ENCODE data around the gene TMEM74B. TPM values are rescaled to one million over a fixed set of nuclear protein-coding genes. Genes with fewer than 3 reads are reported as not detected.

The TMEM74B gene
- total RNA-seq, 2 experiments from 2014 or later: 0.17 TPM; not detected in 1

- H3K4me1 Mint-ChIP-seq (ENCODE audit: low read depth): peaks cover 39% of the 10 kb centered on the region
- H3K27ac Mint-ChIP-seq: no peak overlapping the region
- CTCF ChIA-PET: interaction anchor here (0.6 to 1.9 kb wide), 26 partner anchors 8 to 396 kb away, joined by 3 to 9 read pairs (median 3); partner anchors contain the start of genes C20orf202 and RAD21L1
- DNase-seq: peak; percentile 88
- H3K36me3 Mint-ChIP-seq (ENCODE audit: low read depth): no peaks in the 10 kb centered on the region
- no peaks in the 10 kb centered on the region for H3K27me3 Mint-ChIP-seq (ENCODE audit: low read depth)
- no peaks in the 10 kb centered on the region for H3K9me3 Mint-ChIP-seq
- intact Hi-C loops (cut with micrococcal nuclease): loop anchor here (1.0 to 5.0 kb wide), 5 partner anchors 28 to 397 kb away; partner anchors contain the start of genes PSMF1 and TMEM74B
- H3K4me3 Mint-ChIP-seq: no peak overlapping the region
Observed at GRCh38 chr20:1212607-1213396, 28.0 kb upstream of the TMEM74B start.

- Mint-ChIP-seq H3K4me1 (ENCODE audit: low read depth) (peaks cover 31% of the 10 kb centered on the region), H3K27me3 (ENCODE audit: low read depth) (no peaks in the 10 kb centered on the region), H3K36me3 (ENCODE audit: low read depth) (no peaks in the 10 kb centered on the region), H3K9me3 (no peaks in the 10 kb centered on the region), H3K4me3 (no peak overlapping the region), H3K27ac (no peak overlapping the region)
- CTCF ChIA-PET: interaction anchor here (0.6 to 1.9 kb wide), 5 partner anchors 13 to 239 kb away, joined by 3 to 9 read pairs (median 3); no protein-coding TSS in a partner anchor
- no peak for DNase-seq
- intact Hi-C loops (cut with micrococcal nuclease): loop anchor here (2.0 to 5.0 kb wide), 2 partner anchors 27 to 375 kb away; partner anchors contain the start of gene TMEM74B
Observed at GRCh38 chr20:1212023-1212422, 27.2 kb upstream of the TMEM74B start.

DNA sequence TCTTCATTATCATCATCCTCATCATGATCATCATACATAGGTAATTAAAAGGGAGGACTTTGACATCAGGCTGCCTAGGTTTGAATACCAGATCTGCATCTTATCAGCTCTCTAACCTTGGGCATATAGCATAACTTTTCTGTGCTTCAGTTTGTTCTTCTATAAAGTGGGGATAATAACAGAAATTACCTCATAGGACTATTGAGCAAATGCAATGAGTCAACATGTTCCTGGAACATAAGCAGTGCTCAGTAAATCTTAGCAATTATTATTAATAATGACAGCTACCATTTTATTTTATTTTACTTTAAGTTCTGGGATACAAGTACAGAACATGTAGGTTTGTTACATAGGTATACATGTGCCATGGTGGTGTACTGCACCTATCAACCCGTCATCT is 25.7 kb upstream of the TMEM74B start:
- intact Hi-C loops (cut with micrococcal nuclease): loop anchor here (5.0 kb wide), 1 partner anchor 373 kb away; no protein-coding TSS in a partner anchor
- no peak overlapping the region for H3K27ac Mint-ChIP-seq
- H3K9me3 Mint-ChIP-seq: no peaks in the 10 kb centered on the region
- DNase-seq: no peak
- no peaks in the 10 kb centered on the region for H3K27me3 Mint-ChIP-seq (ENCODE audit: low read depth)
- CTCF ChIA-PET: interaction anchor here (1.1 to 1.5 kb wide), 3 partner anchors 10 to 395 kb away, joined by 3 to 4 read pairs (median 3); no protein-coding TSS in a partner anchor
- no peaks in the 10 kb centered on the region for H3K36me3 Mint-ChIP-seq (ENCODE audit: low read depth)
- H3K4me1 Mint-ChIP-seq (ENCODE audit: low read depth): peaks cover 17% of the 10 kb centered on the region
- no peak overlapping the region for H3K4me3 Mint-ChIP-seq

DNA sequence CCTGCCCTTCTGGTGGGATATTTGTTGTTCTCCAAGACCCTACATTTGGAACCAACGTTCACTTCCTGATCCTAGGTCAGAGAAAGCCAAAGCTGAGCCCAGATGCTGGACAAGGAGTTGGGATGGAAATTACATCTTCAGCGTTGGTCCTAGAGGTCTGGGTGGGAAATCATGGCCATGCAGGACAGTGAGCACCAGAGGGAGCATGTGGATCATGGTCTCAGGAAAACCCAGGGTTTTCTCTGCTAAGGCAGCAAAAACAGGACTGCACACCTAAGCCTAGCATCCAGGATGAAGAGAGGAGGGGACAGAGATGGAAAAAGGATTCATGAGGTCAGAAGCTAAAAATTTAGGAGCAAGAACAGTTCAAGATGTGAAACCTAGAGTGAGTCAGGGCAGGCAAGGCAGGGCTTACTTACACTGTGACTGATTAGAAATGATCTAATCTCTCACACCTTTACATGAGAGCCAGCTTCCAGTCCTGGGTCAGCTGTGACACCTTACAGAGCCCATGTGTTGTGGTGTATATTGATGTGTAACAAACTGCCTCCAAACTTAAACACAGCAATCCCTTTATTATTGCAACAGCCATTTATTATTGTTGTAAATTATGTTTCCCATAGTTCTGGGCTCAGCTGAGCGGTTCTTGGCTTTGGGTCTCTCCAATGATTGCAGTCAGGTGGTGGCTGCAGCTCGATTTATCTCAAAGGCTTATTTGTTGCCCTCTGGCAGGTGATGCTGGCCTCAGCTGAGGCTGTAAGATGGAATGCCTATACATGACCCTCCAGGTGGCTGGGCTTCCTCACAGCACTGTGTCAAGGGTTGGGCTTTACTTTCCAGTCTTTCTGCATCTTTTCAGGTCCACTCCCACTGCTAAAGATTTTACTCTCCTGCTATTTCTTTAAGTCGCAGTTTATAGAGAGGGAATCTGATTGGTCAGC is 24.9 kb upstream of the TMEM74B start:
- intact Hi-C loops (cut with micrococcal nuclease): loop anchor here (5.0 kb wide), 1 partner anchor 372 kb away; no protein-coding TSS in a partner anchor
- no peaks in the 10 kb centered on the region for H3K36me3 Mint-ChIP-seq (ENCODE audit: low read depth)
- H3K27ac Mint-ChIP-seq: no peak overlapping the region
- peaks cover 9% of the 10 kb centered on the region for H3K4me1 Mint-ChIP-seq (ENCODE audit: low read depth)
- H3K4me3 Mint-ChIP-seq: no peak overlapping the region
- CTCF ChIA-PET: interaction anchor here (0.7 to 2.1 kb wide), 5 partner anchors 9 to 394 kb away, joined by 3 to 6 read pairs (median 3); no protein-coding TSS in a partner anchor
- no peaks in the 10 kb centered on the region for H3K27me3 Mint-ChIP-seq (ENCODE audit: low read depth)
- H3K9me3 Mint-ChIP-seq: no peaks in the 10 kb centered on the region
- DNase-seq: no peak

DNA sequence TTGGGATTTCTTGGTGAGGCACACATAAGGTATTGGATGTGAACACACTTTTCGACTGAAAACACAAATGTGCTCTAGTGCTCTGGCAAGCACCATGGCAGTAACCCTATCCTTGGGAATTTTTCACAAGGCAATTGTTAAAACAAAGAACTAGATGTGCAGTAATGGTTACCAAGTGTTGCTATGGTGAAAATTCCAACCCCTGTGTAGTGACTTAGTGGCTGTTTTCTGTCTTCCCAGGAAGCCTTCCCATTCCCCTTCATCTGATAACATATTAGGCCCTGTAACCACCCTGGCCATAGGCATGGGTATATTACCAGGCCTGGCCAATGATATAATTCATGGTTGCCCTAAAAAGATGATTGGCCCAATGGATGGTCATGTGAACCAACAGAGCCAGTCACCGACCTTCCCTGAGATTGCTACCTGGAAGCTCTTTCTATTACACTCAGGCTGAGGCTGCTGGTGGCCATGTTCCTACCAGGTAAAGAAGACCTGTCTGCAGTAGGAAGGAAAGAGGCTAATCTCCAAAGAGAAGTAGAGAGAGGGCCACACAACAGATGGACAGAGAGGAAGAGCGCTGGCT is 22.6 kb upstream of the TMEM74B start:
- Mint-ChIP-seq H3K36me3 (ENCODE audit: low read depth) (no peaks in the 10 kb centered on the region), H3K9me3 (no peaks in the 10 kb centered on the region), H3K4me3 (no peak overlapping the region), H3K27me3 (ENCODE audit: low read depth) (no peaks in the 10 kb centered on the region), H3K4me1 (ENCODE audit: low read depth) (no peaks in the 10 kb centered on the region), H3K27ac (no peak overlapping the region)
- no peak for DNase-seq
- intact Hi-C loops (cut with micrococcal nuclease): no loop called here
- CTCF ChIA-PET: interaction anchor here (0.6 kb wide), 1 partner anchor 644 kb away, joined by 4 read pairs; no protein-coding TSS in a partner anchor

- DNase-seq: no peak
- intact Hi-C loops (cut with micrococcal nuclease): no loop called here
- CTCF ChIA-PET: interaction anchor here (0.6 to 1.4 kb wide), 2 partner anchors 250 to 644 kb away, joined by 4 to 6 read pairs; no protein-coding TSS in a partner anchor
- H3K4me3 Mint-ChIP-seq: no peak overlapping the region
- H3K27me3 Mint-ChIP-seq (ENCODE audit: low read depth): no peaks in the 10 kb centered on the region
- H3K9me3 Mint-ChIP-seq: no peaks in the 10 kb centered on the region
- H3K4me1 Mint-ChIP-seq (ENCODE audit: low read depth): no peaks in the 10 kb centered on the region
- no peak overlapping the region for H3K27ac Mint-ChIP-seq
- no peaks in the 10 kb centered on the region for H3K36me3 Mint-ChIP-seq (ENCODE audit: low read depth)
Observed at GRCh38 chr20:1206366-1207148, 21.8 kb upstream of the TMEM74B start.

GRCh38 chr20:1205802-1206201 is 21.0 kb upstream of the TMEM74B start:
- DNase-seq: no peak
- H3K36me3 Mint-ChIP-seq (ENCODE audit: low read depth): no peaks in the 10 kb centered on the region
- CTCF ChIA-PET: interaction anchor here (0.8 to 1.4 kb wide), 2 partner anchors 132 to 250 kb away, joined by 3 to 6 read pairs; no protein-coding TSS in a partner anchor
- H3K4me1 Mint-ChIP-seq (ENCODE audit: low read depth): no peaks in the 10 kb centered on the region
- H3K4me3 Mint-ChIP-seq: no peak overlapping the region
- no peaks in the 10 kb centered on the region for H3K9me3 Mint-ChIP-seq
- H3K27ac Mint-ChIP-seq: no peak overlapping the region
- intact Hi-C loops (cut with micrococcal nuclease): no loop called here
- H3K27me3 Mint-ChIP-seq (ENCODE audit: low read depth): no peaks in the 10 kb centered on the region

- Mint-ChIP-seq H3K4me3 (no peak overlapping the region), H3K9me3 (no peaks in the 10 kb centered on the region), H3K27me3 (ENCODE audit: low read depth) (no peaks in the 10 kb centered on the region), H3K36me3 (ENCODE audit: low read depth) (no peaks in the 10 kb centered on the region), H3K27ac (no peak overlapping the region), H3K4me1 (ENCODE audit: low read depth) (peaks cover 5% of the 10 kb centered on the region)
- CTCF ChIA-PET: interaction anchor here (1.5 kb wide), 1 partner anchor 9 kb away, joined by 5 read pairs; no protein-coding TSS in a partner anchor
- intact Hi-C loops (cut with micrococcal nuclease): no loop called here
- no peak for DNase-seq
Observed at GRCh38 chr20:1204576-1204975, 19.8 kb upstream of the TMEM74B start.

- CTCF ChIA-PET: interaction anchor here (1.5 kb wide), 1 partner anchor 9 kb away, joined by 5 read pairs; no protein-coding TSS in a partner anchor
- no peak for DNase-seq
- H3K27me3 Mint-ChIP-seq (ENCODE audit: low read depth): no peaks in the 10 kb centered on the region
- H3K27ac Mint-ChIP-seq: no peak overlapping the region
- H3K9me3 Mint-ChIP-seq: no peaks in the 10 kb centered on the region
- H3K36me3 Mint-ChIP-seq (ENCODE audit: low read depth): no peaks in the 10 kb centered on the region
- H3K4me1 Mint-ChIP-seq (ENCODE audit: low read depth): peaks cover 5% of the 10 kb centered on the region
- intact Hi-C loops (cut with micrococcal nuclease): no loop called here
- no peak overlapping the region for H3K4me3 Mint-ChIP-seq
Observed at GRCh38 chr20:1204113-1204512, 19.3 kb upstream of the TMEM74B start.

DNA sequence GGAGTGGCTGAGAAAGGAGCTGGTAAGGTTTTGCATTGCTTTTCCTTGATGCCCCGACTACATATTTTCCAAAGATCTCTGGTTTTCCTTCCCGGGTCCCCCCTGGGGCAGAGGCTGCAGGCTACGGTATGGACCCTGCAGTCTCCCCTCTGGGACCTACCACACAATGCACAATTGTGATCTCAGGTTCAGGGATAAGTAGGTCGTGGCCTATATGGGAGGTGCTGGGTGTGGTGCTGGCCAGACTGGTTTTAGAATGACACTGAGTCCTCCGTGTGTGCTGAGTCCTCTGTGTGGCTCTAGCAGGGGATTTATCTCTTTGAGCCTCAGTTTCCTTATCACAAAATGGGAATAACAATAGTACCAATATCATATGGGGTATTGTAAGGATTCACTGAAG is 18.8 kb upstream of the TMEM74B start:
- intact Hi-C loops (cut with micrococcal nuclease): no loop called here
- CTCF ChIA-PET: interaction anchor here (0.6 to 1.1 kb wide), 2 partner anchors 9 to 116 kb away, joined by 3 to 4 read pairs; no protein-coding TSS in a partner anchor
- Mint-ChIP-seq H3K4me3 (no peak overlapping the region), H3K36me3 (ENCODE audit: low read depth) (no peaks in the 10 kb centered on the region), H3K4me1 (ENCODE audit: low read depth) (peaks cover 5% of the 10 kb centered on the region), H3K27me3 (ENCODE audit: low read depth) (no peaks in the 10 kb centered on the region), H3K9me3 (no peaks in the 10 kb centered on the region), H3K27ac (no peak overlapping the region)
- DNase-seq: no peak

Measured in activated naive CD4-positive, alpha-beta T cell treated with anti-CD3 and anti-CD28 coated beads for 36 hours (primary cell).